ENCODE data around the gene ALDH1A2. TPM values are rescaled to one million over a fixed set of nuclear protein-coding genes. Genes with fewer than 3 reads are reported as not detected.

Gene ALDH1A2
- total RNA-seq, 6 experiments from 2014 or later = 4.3 to 33.2 (median 10.8) TPM

GRCh38 chr15:57931570-57931969 is 133.9 kb downstream of the ALDH1A2 start:
- intact Hi-C loops (cut with DNase I) = no loop called here
- ATAC-seq (no peak), DNase-seq (no peak)
- H3K36me3 ChIP-seq = no peaks in the 10 kb centered on the region
- no peaks in the 10 kb centered on the region for H3K27me3 ChIP-seq
- H3K4me1 ChIP-seq = no peaks in the 10 kb centered on the region
- H3K9me3 ChIP-seq = no peaks in the 10 kb centered on the region
- no peak overlapping the region for H3K27ac ChIP-seq
- H3K4me3 ChIP-seq = no peak overlapping the region
- no peak for TF ChIP-seq POLR2A (IDR thresholded peaks at IDR 0.05)
- TF ChIP-seq CTCF (IDR thresholded peaks at IDR 0.05) = no peak
- whole genome bisulfite sequencing (ENCODE audit: insufficient coverage, low coverage, low lambda C conversion rate, missing lambda C conversion rate) = 50% methylated on average over 1 of the region's 1 CpG

DNA sequence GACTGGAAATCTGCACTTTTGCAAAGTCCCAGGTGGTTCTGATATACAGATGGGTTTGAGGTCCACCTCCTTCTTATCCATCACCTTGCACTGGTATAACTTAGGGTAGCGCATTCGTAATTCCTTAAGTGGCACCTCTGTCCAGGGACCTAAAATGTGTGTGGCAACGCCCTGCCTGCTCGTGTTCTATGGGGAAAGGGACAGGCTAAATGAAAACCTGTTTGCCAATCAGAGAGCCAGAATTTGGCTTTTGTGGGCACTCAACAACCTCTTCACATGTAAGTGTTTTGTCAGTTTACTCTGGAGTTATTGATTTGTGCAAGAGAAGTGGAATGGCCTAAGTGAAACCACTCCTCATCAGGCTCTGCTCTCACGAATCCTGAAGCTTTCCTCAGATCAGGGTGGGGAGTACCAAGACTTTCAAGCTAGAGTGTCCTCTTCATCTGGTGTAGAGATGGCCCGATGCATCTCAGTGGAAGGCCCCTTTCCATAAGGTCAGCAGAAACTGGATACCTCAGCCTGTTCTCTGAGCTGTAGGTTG is 138.3 kb downstream of the ALDH1A2 start:
- Histone ChIP-seq H3K27me3 (no peaks in the 10 kb centered on the region), H3K9me3 (no peaks in the 10 kb centered on the region), H3K4me3 (no peak overlapping the region), H3K4me1 (peaks cover 0 to 21% (median 11%) of the 10 kb centered on the region in 4 donors), H3K36me3 (no peaks in the 10 kb centered on the region), H3K27ac (no peak overlapping the region)
- ATAC-seq = no peak
- intact Hi-C loops (cut with DNase I) = no loop called here
- TF ChIP-seq CTCF (IDR thresholded peaks at IDR 0.05) = no peak
- no peak for TF ChIP-seq POLR2A (IDR thresholded peaks at IDR 0.05)
- no peak for DNase-seq
- 71% methylated on average over 1 of the region's 6 CpGs for WGBS (ENCODE audit: insufficient coverage, low coverage, low lambda C conversion rate, missing lambda C conversion rate)

DNA sequence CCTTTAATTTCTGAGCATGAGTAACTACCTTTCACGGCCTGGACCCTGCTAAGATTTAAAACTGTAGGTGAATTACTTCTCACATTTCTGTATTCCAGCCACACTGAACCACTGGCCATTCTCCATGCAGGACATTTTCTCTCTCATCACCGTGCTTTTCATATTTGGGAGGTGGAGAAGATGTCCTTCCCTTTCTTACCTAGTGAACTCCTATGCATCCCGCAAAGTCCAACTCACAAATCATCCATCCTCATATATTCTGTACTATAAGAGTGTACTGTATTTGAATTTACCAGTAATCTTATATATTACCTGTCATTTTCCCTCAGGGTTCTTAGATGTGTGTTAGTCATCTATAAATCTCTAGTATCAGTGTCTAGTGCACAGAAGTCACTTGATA is 139.9 kb downstream of the ALDH1A2 start:
- Histone ChIP-seq H3K36me3 (no peaks in the 10 kb centered on the region), H3K27ac (no peak overlapping the region), H3K27me3 (no peaks in the 10 kb centered on the region), H3K4me3 (no peak overlapping the region), H3K9me3 (no peaks in the 10 kb centered on the region), H3K4me1 (peaks cover 0 to 23% (median 12%) of the 10 kb centered on the region in 4 donors)
- TF ChIP-seq CTCF (IDR thresholded peaks at IDR 0.05) = no peak
- no peak for TF ChIP-seq POLR2A (IDR thresholded peaks at IDR 0.05)
- 100% methylated on average over 2 of the region's 3 CpGs for WGBS (ENCODE audit: insufficient coverage, low coverage, low lambda C conversion rate, missing lambda C conversion rate)
- ATAC-seq (no peak), DNase-seq (no peak)
- intact Hi-C loops (cut with DNase I) = no loop called here

- no peaks in the 10 kb centered on the region for H3K27me3 ChIP-seq
- DNase-seq = no peak
- 90% methylated on average over 2 of the region's 3 CpGs for WGBS (ENCODE audit: insufficient coverage, low coverage, low lambda C conversion rate, missing lambda C conversion rate)
- peaks cover 0 to 23% (median 12%) of the 10 kb centered on the region in 4 donors for H3K4me1 ChIP-seq
- no peaks in the 10 kb centered on the region for H3K36me3 ChIP-seq
- TF ChIP-seq POLR2A (IDR thresholded peaks at IDR 0.05) (no peak), CTCF (IDR thresholded peaks at IDR 0.05) (no peak)
- no peak for ATAC-seq
- H3K4me3 ChIP-seq = no peak overlapping the region
- no peak overlapping the region for H3K27ac ChIP-seq
- no peaks in the 10 kb centered on the region for H3K9me3 ChIP-seq
- intact Hi-C loops (cut with DNase I) = no loop called here
These were observed 140.9 kb downstream of the ALDH1A2 start for GRCh38 chr15:57924598-57924997.

DNA sequence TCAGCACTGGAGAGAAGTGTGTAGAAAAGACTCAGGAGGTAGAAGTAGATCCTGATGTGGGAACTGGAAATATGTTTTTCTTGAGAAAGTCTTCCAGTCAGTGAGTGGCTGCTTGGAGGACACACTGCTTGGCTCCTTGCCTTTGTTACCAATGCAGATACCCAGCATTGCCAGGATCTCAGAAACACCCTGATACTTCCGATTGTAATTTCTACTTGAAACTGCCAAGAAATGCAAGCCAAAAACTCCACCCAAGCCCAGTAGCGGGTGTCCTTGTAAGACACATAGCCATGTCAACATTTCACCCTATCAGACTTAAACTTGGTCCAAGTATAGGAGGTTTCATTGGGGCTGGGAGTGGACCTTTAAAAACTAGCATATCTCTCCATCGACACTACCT is 141.8 kb downstream of the ALDH1A2 start:
- no peak for TF ChIP-seq CTCF (IDR thresholded peaks at IDR 0.05)
- TF ChIP-seq POLR2A (IDR thresholded peaks at IDR 0.05) = no peak
- ATAC-seq = peak in 2 of 4 donors; percentile 1 to 9
- 26% methylated on average over 3 of the region's 3 CpGs for WGBS (ENCODE audit: insufficient coverage, low coverage, low lambda C conversion rate, missing lambda C conversion rate)
- H3K9me3 ChIP-seq = no peaks in the 10 kb centered on the region
- peaks cover 0 to 23% (median 12%) of the 10 kb centered on the region in 4 donors for H3K4me1 ChIP-seq
- H3K27ac ChIP-seq = no peak overlapping the region
- no peak for DNase-seq
- no peaks in the 10 kb centered on the region for H3K27me3 ChIP-seq
- intact Hi-C loops (cut with DNase I) = no loop called here
- no peak overlapping the region for H3K4me3 ChIP-seq
- no peaks in the 10 kb centered on the region for H3K36me3 ChIP-seq

Measured in right lobe of liver (tissue), 6 donors.